HCT116 (cell line): ENCODE measurements around the gene CTRB2.

Experiments used
- CBX3 ChIP-seq: IDR thresholded peaks from 2 replicates; pipeline ENCODE4 v1.6.1; 2012; ENCODE audit warnings: low read depth
- CEBPB ChIP-seq: IDR thresholded peaks from 2 replicates; pipeline ENCODE4 v1.6.1; 2012; ENCODE audit warnings: low read depth
- EZH2 ChIP-seq: fragments of 200-600 bp; sonication (generic); IDR thresholded peaks from 2 replicates; pipeline ENCODE4 v1.6.1; 2017; ENCODE audit warnings: antibody characterized with exemption, mixed run types
- POLR2A ChIP-seq: IDR thresholded peaks from 2 replicates; pipeline ENCODE4 v1.7.0; 2011; ENCODE audit warnings: borderline replicate concordance; ENCODE audit not compliant: insufficient read depth, insufficient read length; ENCODE audit errors: extremely low read depth
- POLR2AphosphoS5 ChIP-seq: IDR thresholded peaks from 2 replicates; pipeline ENCODE4 v1.6.1; 2011; ENCODE audit warnings: mild to moderate bottlenecking, low read depth, low read length, moderate library complexity
- SP1 ChIP-seq: IDR thresholded peaks from 2 replicates; pipeline ENCODE4 v1.6.1; 2012; ENCODE audit warnings: low read depth
- ZFX ChIP-seq: fragments of 450-650 bp; IDR thresholded peaks from 2 replicates; pipeline ENCODE4 v1.6.1; 2017
- TF ChIP-seq, protein P1 (sequence below), 3 experiments: fragments of 200-600 bp in 1 of 3; sonication (generic) in 1 of 3; IDR thresholded peaks in 2 of 3; conservative IDR thresholded peaks in 1 of 3; 2 replicates each; pipeline ENCODE4 v1.5.1; 2012 to 2017; ENCODE audit warnings: low read depth in 2 of 3, low read length in 2 of 3, antibody characterized with exemption in 1 of 3, borderline replicate concordance in 1 of 3, control low read depth in 1 of 3, mild to moderate bottlenecking in 1 of 3, mixed read lengths in 1 of 3, mixed run types in 1 of 3, moderate library complexity in 1 of 3; ENCODE audit not compliant: insufficient read depth in 1 of 3
- TF ChIP-seq, protein P2 (sequence below): IDR thresholded peaks from 2 replicates; pipeline ENCODE4 v1.6.1; 2012

- TF ChIP-seq, protein P1, sequence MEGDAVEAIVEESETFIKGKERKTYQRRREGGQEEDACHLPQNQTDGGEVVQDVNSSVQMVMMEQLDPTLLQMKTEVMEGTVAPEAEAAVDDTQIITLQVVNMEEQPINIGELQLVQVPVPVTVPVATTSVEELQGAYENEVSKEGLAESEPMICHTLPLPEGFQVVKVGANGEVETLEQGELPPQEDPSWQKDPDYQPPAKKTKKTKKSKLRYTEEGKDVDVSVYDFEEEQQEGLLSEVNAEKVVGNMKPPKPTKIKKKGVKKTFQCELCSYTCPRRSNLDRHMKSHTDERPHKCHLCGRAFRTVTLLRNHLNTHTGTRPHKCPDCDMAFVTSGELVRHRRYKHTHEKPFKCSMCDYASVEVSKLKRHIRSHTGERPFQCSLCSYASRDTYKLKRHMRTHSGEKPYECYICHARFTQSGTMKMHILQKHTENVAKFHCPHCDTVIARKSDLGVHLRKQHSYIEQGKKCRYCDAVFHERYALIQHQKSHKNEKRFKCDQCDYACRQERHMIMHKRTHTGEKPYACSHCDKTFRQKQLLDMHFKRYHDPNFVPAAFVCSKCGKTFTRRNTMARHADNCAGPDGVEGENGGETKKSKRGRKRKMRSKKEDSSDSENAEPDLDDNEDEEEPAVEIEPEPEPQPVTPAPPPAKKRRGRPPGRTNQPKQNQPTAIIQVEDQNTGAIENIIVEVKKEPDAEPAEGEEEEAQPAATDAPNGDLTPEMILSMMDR (IDR thresholded peaks at IDR 0.05 in 2 of 3, conservative IDR thresholded peaks at IDR 0.05 in 1 of 3; ENCODE audit: borderline replicate concordance in 1 of 3, insufficient read depth in 1 of 3, low read depth in 2 of 3, low read length in 2 of 3): no peak
- no peak for TF ChIP-seq POLR2A
- TF ChIP-seq POLR2AphosphoS5: no peak
- TF ChIP-seq, protein P2, sequence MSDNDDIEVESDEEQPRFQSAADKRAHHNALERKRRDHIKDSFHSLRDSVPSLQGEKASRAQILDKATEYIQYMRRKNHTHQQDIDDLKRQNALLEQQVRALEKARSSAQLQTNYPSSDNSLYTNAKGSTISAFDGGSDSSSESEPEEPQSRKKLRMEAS: no peak
- TF ChIP-seq SP1: no peak
- TF ChIP-seq ZFX: no peak
- TF ChIP-seq EZH2: no peak
- TF ChIP-seq CBX3: no peak
- no peak for TF ChIP-seq CEBPB
These were observed 12.9 kb upstream of the CTRB2 start for GRCh38 chr16:75219838-75220237.
